Activated CD4-positive, CD25-positive, alpha-beta regulatory T cell treated with anti-CD3 and anti-CD28 coated beads, Interleukin-2, amount 50 U/mL, for 16 hours (primary cell): Measurements from ENCODE around the gene MYL5.
"Not testable (repeated sequence)": the region's sequence is repeated elsewhere in the genome, so short reads cannot be mapped to it uniquely, and the experiment has no call there.

ENCODE experiments used
- DNase-seq: peaks from one replicate; pipeline ENCODE4 v3.0.0-alpha.2; 2020; ENCODE audit warnings: low read depth, low spot score

The MYL5 gene

DNA sequence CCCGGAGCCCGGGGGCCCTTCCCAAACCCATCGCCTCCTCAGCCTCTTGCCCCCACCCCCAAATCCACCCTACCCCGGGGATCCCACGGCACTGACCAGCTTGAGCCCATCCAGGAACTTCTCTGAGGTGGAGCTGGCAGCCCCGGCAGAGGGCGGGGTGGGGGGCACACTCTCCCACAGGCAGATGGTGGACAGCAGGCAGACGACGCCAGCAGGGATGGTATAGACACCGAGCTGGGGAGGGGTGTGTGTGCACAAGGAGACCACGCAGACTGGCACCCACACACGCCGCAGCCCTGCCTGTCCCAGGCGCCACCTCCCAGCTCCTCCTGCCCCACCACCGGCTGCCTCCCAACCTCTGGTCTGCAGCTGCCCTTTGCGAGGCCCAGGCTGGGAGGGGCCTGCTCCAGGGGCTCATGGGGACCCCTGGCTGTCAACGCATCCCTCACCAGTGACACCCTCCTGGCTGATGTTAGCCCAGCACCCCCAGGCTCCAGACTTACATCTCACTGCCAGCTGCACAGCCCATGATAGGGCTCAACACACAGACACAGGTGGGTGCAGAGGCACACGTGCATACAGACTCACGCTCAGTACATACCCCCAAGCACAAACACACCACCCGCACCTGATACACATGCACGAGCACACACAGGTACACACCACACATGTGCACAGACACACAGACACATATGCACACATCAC, 10.4 kb downstream of the MYL5 start:
- no peak for DNase-seq

DNA sequence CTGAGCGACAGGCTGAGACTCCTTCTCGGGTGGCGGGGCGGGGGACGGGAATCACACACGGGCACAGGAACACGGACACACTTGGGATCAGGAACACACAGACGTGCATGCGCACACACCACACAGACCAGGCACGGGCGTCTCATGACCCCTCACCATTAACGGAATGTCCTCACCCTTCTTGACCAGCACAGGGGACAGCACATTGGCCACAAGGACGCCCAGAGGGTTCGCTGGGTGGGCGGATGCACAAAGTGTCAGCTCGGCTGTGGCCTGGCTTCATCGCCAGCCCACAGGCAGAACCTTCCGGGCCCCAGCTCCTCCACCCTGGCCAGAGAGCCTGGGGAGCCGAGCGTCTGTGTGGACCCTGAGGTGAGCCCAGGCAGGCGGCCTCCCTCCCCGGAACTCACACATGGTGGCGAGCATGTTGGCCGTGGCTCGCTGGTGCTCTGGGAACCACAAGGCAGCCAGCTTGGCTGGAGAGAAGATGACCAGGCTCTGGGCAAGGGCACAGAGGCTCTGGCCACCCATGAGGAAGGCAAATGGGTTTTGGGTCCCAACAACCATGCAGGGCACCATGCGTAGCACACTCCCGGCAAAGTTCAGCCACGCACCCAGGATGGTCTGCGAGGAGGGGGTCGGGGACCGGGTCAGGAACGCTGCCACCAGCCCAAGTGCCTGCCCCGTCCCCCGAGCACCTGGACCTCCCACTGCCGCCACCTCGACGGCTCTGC, 11.5 kb downstream of the MYL5 start:
- DNase-seq, result no peak

DNA sequence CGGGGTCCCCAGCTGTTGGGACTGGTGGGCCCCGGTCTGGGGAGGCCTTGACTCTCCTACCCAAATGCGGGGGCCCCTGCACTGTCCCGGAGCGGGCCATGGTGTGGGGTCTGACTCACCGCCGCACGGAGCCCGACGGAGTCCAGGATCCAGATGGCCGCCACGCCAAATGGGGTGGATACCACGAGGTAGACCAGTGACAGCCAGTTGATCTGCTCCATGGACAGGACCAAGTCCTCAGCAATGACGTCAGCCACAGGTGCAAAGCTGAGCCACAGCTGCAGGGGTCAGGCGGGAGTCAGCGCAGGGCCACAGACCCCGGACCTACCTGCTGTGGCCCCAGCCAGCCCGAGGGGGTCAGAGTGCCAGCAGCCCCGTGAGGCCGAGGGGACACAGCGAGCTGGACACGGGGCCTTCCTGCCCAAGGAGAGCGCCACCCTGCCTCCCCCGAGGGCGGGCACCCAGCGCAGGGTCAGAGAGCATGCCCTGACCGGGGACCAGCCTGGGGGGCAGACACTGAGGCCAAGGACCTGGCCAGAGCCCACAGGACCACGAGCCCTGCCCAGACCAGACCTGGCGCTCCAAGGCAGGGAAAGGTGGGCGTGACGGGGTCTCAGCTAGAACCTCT, 12.2 kb downstream of the MYL5 start:
- no peak for DNase-seq

DNA sequence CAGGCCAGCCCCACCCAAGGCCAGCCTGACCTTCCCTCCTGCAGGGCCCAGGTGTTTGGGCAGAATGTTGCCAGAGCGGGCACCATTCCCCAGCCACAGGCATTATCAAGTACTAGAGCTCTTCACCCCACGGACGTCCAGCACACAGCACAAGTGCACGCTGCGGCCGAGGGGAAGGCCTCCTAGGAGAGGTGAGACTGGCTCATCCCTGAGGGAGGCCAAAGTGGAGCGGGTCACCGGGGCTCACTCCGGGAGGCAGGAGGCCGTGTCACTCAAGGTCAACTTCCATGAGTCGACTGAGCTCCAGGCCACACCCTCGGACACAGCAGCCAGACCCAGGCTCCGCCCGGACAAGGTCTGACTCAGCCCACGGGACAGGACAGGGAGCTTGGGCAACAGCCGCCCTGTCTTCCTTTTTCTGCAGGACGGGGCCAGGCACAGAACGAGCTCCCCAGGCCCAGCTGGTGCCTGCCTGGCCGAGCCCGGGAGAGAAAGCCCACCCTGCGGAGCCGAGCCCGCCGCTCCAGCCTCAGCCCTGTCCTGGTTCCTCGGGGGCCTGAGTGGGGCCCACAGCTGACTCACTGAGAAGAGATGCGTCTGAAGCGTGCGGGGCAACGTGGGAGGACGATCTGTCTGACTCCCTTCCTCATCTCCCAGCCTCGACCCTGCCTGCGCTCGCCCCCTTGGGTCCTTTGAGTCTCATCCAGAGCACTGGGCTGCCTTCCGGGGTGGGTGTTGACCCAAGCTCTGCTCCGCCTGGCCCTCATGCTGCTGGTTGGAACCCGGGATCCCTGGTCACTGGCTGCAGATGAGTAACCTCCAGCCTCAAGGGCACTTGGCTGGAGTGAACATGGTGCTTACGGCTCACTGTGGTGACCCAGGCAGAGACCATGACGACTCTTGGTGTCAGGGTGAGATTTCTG, 13.0 kb downstream of the MYL5 start:
- DNase-seq, result no peak

DNA sequence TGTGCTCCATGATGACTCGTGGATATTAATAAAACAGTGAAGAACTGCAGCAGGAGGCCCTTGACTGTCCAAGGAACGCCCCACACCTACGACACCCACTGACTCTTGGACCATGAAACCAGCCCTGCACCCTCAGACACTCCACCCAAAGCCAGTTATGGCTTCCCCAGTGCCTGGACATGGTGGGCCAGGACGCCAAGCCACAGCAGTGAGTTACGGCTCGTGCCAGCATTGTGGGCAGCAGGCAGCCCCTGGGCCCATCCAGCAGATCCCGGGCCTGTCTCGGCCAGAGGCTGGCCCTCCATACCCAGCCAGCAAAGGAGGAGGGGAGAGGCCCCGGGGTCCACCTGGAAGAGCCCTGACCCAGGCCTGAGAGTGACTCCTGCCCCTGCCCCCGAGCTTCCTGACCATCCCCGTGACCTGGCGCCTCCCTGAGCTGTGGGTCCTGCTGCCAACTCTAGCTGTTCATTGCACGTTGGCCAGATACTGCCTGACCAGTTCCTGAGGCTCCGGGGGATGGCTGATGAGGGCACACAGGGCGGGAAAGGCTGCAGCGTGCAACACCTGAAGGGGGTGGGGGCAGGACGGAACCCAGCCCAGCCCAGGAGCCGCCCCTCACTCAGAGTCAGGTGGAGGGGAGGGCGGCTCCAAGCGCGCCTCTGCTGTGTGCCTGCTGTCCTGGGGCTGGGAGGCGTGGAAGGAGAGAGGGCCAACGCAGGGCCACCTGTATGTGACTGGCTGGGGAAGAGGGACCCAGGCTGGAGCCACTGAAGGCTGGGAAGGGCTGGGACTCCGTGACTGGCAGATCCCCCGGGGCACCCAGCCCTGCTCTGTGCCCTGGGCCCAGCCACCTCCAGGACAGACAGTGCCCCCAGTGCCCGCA, 13.9 kb downstream of the MYL5 start:
- DNase-seq, result no peak

DNA sequence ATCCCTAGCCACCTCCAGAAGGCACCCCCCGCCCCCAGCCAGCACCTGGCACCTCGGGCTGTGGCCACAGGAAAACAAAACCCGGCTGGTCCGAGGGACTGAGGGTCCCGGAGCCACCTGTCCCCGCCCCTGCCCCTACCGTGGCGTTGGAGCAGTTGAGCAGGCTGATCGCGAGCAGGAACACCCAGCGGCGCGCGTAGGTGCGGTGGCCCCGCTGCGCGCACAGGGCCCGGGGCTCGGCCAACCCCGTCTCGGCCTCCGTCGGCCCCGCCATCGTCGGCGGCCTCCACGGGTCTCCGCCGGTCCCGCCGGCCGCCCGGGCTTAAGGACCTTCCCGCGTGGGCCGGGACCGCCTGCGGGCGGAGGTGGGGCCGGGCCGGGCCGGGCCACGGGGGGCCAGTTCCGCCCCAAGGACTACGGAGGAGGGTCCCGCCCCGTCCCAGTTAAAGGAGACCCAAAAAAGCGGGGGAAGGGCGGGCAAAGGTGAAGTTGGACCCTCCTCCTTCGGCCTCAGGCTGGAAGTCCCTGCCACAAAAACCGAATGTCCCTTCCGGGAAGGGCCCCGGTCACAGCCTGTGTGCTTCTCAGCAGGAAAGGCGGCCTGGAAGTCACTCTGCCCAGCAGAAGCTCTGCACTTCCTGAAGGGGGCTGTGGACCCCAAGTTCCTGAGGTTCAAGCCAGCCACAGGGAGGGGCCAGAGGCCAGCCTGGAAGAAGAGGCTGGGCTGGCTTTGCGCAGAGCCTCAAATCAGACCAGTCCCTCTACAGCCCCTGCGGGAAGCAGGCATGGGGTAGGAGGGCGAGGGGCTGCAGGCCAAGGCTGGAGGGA, 14.7 kb downstream of the MYL5 start, which contains the start of gene SLC49A3:
Gene SLC49A3, minus strand, starts transcription at position 298 of the 828 bp plus-strand sequence. Its CDS starts 24 bp downstream, at position 274.
- no peak for DNase-seq

DNA sequence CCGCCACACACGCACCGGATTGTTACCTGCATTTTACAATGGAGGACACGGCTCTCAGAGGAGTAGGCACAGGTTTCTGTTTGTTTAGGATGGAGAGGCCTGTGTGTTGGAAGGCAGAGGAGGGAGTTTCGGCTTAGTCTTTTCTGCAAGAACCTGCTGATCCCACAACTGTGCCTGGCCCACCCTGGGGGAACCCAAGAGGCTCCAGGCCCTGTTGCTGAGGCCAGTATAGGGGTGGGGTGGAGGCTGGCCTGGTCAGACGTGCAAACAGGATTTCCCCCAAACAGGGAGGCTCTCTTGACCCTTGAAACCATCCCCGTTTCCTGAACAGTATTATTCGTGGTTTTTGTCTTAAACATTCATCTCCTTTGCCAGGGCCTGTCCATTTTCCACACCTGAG, 15.4 kb downstream of the MYL5 start:
- no peak for DNase-seq

DNA sequence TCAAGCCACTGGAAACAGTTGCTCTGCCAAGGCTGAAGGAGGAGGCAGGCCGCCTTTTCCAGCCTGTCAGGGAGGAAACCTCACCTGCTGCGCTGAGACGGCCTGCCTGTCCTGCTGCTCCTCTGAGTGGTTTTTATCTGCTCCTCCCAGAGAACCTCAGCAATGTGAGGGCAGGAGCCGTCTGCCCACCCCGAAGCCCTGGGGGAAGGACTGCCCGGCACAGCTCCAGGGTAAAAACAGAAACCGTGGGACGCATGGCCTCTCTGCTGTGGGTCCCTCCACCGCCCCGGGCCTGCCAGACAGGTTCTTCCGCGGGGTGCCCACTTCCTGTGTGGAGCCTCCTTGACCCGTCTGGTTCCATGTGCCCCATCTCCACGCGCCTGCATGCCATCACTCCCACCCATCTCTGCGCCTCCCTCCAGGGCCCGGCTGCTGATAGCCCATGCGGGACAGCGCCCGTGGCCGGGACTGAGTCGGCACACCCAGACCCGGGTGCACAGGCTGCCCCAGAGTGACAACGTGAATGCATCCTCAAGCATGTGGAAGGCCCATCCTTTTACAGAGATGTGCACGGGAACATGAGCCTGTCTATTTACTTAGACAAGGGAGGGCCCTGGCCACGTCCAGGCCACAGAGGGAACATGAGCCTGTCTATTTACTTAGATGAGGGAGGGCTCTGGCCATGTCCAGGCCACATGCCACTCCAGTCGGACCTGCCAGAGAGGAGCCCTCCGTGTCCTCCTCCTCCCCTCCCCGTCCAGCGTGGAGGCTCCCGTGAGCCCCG, 18.6 kb downstream of the MYL5 start:
- no peak for DNase-seq

DNA sequence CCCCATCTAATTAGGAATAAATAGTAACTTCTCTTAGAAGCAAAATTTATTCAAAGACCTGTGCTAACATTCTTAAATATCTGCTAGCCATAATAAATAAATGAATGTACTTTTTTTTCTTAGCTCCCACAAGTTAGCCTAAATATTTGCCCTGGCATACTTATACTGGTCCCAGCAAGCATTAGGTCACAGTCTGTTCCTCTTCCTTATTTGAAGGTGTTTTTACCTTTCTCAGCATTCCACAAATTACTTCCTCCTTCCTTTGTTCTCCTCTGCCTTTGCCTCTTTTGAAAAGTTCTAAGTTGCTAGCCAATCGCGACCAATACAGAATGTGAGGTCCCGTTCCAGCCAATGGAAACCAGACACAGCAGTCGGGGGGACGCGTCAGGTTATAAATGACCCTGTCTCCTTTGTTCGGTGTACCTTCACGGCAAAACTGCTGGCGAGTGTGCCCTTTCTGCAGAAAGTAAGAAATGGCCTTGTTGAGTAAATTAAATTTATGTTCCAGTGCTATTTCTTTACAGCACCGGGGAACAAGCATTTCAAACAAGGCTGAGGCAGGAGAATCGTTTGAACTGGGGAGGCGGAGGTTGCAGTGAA, 20.1 kb downstream of the MYL5 start:
- not testable (repeated sequence) for DNase-seq

DNA sequence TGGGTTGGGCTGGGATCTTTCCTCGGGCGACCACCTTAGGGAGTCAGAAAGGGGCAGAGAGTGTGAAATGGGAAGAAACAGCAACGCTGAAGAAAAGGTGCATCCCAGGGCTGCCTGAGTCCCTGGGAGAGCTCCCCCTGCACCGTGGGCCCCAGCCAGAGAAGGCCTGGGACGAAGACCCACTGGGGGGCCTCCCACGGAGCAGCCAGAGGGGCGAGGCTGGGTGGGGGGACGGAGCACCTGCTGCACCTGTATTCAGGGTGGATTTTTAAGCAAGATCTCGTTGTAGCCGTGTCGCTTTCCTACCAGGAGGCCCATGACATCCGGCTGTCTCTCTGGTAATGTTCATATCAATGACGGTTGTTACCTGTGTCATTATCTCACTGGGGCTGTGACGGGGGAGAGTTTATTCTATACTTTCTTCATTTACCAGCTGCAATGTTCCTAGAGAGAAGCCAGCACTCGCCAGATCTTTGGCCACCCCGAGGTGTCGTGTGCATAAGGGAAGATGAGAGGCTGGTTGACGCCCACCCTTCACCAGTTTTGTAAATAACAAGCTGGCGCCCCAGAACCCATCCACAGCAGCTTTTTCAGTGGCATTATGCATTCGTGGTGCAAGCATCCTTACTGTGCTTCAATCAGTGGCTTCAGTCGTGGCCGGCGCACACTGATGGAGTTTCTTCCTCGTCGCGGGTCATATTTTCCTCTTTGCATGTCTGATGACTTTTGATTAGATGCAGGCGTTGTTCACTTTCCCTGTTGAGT, 25.7 kb downstream of the MYL5 start:
- DNase-seq, result no peak

DNA sequence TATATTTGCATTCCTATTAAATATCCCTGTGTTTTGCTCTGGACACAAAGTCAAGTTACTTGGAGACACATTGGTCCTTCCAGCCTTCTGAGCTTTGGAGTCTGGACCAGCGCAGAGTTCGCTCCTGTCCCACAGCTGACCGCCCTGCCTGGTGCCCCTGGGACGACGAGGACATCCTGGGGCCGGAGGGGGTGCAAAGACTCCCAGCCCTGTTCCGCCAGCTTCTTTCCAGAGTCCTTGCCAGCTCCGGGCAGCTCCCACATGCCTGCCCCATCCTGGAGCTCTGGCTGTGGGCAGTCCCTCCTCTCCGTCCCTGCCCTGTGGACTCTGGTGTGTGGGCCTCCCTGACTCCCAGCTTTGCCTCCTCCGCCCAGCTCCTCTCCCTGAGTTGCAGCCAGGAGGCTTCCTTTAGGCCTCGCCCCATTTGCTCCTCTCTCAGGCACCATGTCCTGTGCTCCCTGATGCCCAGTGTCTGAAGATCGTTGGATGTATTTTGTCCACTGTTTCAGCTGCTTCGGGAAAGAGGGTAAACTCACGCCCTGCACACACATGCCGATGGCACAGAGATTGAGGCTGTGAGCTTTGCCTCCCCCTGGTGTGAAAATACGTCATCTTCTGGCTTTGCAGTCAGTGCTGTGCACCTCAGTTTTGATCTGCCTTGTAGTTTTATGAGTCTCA, 26.4 kb downstream of the MYL5 start:
- no peak for DNase-seq

DNA sequence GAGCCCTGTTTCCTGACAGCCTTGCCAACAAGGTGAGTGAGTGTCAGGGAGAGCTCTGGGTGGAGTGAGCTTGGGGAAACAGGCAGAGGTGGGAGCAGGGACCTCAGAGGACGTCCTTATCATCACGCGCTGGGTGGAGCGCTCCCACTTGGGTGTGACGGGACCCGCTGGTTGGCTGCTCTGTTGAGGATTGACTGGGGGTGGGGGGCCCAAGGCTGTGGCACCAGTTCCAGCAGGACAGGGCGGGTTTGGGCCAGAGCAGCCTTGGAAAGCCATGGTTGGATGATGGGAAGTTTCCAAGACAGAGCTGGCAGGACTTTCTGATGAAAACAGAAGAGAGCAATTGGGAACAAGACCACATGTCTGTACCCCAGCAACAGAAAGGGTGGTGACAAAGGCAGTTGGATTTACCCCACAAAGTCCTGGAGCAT, 28.3 kb downstream of the MYL5 start:
- no peak for DNase-seq

DNA sequence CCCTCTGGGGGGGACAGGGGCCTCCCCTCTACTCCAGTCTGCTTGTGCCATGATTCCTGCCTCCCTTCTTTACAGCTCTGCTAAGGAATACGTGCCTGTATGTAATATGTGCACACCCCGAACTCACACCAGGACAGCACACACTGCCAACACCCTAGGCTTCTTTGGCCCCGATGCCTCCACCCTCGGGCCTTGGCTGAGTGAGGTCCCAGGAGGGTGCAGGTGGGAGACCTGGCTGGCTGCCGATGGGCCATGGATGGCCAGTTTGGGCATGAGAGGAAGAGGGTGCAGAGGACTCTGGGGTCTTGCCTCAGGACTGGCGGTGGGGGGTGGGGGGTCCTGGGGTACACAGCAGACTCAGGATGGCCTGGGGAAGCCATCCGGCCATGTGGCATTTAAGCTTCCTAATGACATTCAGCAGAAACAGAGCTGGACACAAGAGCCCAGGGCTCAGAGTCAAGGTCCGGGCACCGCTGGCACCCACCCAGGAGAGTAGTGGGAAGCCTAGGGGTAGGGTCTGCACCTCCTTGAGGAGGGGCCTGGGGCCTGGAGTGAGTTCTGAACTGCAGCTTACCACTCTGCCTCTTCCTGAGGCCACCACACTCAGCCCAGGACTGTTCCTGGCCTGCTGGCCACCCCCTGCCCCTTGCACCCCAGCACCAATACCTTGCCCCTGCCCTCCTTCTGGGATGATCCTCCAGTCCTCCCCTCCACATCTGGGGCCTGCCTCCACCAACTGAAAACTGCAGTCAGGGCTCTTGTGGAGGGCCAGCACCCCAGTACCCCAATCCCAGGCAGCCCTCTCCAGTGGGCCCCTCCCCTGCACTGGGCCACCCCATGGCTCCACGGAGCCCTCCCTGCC, 29.2 kb downstream of the MYL5 start:
- DNase-seq, result no peak

DNA sequence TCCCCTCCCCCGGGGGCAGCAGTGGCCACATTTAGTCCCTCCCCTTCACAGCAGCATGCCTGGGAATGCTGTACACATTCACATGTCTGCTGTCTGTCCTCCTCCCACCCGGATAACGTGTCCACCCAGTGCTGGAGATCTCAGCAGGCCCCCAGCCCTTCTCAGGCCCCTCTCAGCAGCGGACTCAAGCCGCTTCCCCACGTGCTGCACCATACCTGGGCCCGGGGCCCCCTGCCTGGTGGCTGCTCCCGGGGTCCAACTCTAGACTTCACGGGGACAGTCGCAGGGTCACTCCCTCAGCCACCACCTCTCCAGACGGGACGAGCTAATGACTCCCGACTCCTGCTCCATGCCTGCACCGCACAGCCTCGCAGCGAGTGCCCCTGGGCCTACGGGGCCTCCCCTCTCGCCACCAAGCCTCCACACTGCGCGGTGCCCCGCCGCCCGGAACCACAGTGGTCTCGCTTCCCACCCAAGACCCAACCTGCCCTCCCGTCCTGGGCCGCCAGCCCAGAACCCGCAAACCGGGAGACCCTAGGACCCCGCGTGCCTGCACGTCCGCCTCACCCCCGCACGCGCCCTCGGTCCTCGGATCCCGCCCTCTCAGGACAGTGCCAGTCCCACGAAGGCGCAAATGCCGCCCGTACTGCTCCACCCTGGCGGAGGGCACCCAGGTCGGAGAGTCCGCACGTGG, 30.0 kb downstream of the MYL5 start:
- DNase-seq, result no peak

DNA sequence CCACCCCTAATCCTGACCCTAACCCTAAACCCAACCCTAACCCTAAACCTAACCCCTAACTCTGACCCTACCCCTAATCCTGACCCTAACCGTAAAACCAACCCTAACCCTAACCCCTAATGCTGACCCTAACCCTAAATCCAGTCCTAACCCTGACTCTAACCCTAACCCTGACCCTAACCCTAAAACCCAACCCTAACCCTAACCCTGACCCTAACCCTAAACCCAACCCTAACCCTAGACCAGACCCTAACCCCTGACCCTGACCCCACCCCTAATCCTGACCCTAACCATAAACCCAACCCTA, 30.6 kb downstream of the MYL5 start:
- no peak for DNase-seq
